Measurements from ENCODE around the gene UBQLN1.
A peak's percentile ranks its signal among the peaks of the same experiment; 100 is the strongest.
"Not testable (repeated sequence)": the region's sequence is repeated elsewhere in the genome, so short reads cannot be mapped to it uniquely, and the experiment has no call there.

The UBQLN1 gene

GRCh38 chr9:83706676-83707517, 861 bp downstream of the UBQLN1 start:
- H3K27ac ChIP-seq: peak overlapping the region; percentile 96 to 100
- TF ChIP-seq CTCF (IDR thresholded peaks at IDR 0.05): no peak
- DNase-seq (ENCODE audit: low spot score): peak; percentile 74
- peak overlapping the region; percentile 99 for H3K4me3 ChIP-seq

- not testable (repeated sequence) for H3K4me3 ChIP-seq; DNase-seq (ENCODE audit: low spot score); H3K27ac ChIP-seq
Measured at GRCh38 chr9:83705219-83705651, 2.5 kb downstream of the UBQLN1 start.

- Histone ChIP-seq H3K4me3 (no peak overlapping the region), H3K27ac (no peak overlapping the region)
- TF ChIP-seq CTCF (IDR thresholded peaks at IDR 0.05): no peak
- DNase-seq (ENCODE audit: low spot score): no peak
Measured at GRCh38 chr9:83701769-83702168, 6.0 kb downstream of the UBQLN1 start.

- TF ChIP-seq CTCF (IDR thresholded peaks at IDR 0.05): no peak
- Histone ChIP-seq H3K4me3 (no peak overlapping the region), H3K27ac (no peak overlapping the region)
- DNase-seq (ENCODE audit: low spot score): no peak
Measured at GRCh38 chr9:83701286-83701685, 6.5 kb downstream of the UBQLN1 start.

GRCh38 chr9:83699615-83700014, 8.1 kb downstream of the UBQLN1 start:
- Histone ChIP-seq H3K4me3 (no peak overlapping the region), H3K27ac (no peak overlapping the region)
- DNase-seq (ENCODE audit: low spot score): no peak
- TF ChIP-seq CTCF (IDR thresholded peaks at IDR 0.05): no peak

GRCh38 chr9:83698976-83699585, 8.7 kb downstream of the UBQLN1 start:
- no peak for DNase-seq (ENCODE audit: low spot score)
- TF ChIP-seq CTCF (IDR thresholded peaks at IDR 0.05): no peak
- Histone ChIP-seq H3K27ac (no peak overlapping the region), H3K4me3 (no peak overlapping the region)

GRCh38 chr9:83691492-83691891, 16.3 kb downstream of the UBQLN1 start:
- no peak for DNase-seq (ENCODE audit: low spot score)
- no peak for TF ChIP-seq CTCF (IDR thresholded peaks at IDR 0.05)
- Histone ChIP-seq H3K4me3 (no peak overlapping the region), H3K27ac (no peak overlapping the region)

Data from coronary artery (tissue), 2 donors.